GM12873 (cell line): ENCODE data around the gene GNA12.

ENCODE experiments used
- CTCF ChIP-seq: IDR thresholded peaks from 2 replicates; pipeline ENCODE4 v1.5.1; 2012; ENCODE audit warnings: low read depth, mild to moderate bottlenecking, moderate library complexity, low read length, control low read depth; ENCODE audit not compliant: insufficient read depth; ENCODE audit errors: missing control alignments

Gene GNA12

GRCh38 chr7:2864204-2864985 is 20.3 kb upstream of the GNA12 start:
- no peak for TF ChIP-seq CTCF

- no peak for TF ChIP-seq CTCF
Observed at GRCh38 chr7:2863461-2864066, 19.5 kb upstream of the GNA12 start.

DNA sequence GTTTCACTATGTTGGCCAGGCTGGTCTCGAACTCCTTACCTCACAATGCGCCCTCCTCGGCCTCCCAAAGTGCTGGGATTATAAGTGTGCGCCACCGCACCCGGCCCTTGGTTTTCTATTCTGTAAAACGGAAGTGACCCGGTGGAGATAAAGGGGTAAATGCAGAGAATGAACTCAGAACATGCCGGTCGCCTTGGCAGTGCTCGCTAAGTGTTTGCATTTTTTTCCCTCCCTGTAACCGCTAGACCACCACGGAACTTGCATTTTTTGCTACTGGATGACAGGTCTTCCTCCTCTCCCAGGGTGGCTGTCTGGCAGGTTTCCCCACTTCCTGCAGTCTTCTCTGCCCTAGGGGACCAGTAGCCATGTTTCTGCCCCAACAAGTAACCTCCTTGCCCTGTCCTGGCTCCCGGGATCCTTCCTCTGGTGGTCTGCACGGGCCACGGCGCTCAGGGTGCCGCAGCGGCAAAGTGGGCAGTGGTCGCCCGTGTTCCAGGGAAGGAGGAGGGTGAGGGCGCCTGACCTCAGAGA is 18.8 kb upstream of the GNA12 start:
- no peak for TF ChIP-seq CTCF

GRCh38 chr7:2861509-2861908 is 17.4 kb upstream of the GNA12 start:
- TF ChIP-seq CTCF = no peak

DNA sequence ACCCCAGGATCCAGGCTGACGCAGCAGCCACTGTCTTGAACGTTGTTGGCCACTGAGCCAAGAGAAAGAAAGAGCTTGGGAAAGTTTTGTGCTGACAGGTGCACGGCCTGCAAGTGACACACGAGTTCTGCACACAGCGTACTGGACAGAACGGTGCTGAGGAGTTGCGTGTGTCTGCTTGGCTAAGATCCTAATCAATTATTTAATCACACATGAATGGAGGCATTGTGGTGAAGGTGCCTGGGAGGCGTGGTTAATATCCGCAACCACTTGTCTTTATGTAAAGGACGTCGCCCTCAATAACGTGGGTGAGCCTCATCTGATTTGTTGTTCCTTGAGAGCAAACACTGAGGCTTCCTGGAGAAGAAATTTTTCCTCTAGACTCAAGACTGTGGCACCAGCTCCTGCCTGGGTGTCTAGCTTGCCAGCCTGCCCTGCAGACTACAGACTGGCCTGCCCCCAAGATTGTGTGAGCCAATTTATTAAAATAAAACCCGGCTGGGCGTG is 16.6 kb upstream of the GNA12 start:
- no peak for TF ChIP-seq CTCF

GRCh38 chr7:2859952-2860351 is 15.8 kb upstream of the GNA12 start:
- TF ChIP-seq CTCF = no peak

DNA sequence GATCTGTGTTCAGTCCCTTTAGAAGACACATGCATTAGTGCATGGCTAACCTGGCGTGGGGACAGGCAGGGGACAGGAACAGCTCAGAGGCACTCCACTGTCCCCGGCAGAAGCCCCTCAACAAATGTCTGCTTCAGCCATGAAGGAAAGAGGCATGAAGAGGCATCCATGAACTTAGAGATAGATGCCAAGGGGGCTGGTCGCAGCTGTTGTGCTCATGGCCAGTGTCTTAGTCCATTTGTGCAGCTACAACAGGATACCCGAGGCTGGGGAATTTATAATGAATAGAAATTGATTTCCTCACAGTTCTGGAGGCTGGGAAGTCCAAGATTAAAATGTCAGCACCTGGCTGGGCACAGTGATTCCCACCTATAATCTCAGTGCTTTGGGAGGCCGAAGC is 14.5 kb upstream of the GNA12 start:
- TF ChIP-seq CTCF = no peak
